SH-SY5Y (cell line): ENCODE data around the gene SPTBN5.

ENCODE experiments used
- GATA2 ChIP-seq: IDR thresholded peaks from 2 replicates; pipeline ENCODE4 v1.6.1; 2011; ENCODE audit warnings: mild to moderate bottlenecking, low read depth, low read length
- GATA3 ChIP-seq: IDR thresholded peaks from 2 replicates; pipeline ENCODE4 v1.6.1; 2011; ENCODE audit warnings: low read depth, mild to moderate bottlenecking, low read length, moderate library complexity

SPTBN5 gene

GRCh38 chr15:41861736-41862356 is 32.0 kb downstream of the SPTBN5 start:
- TF ChIP-seq GATA3, result no peak
- no peak for TF ChIP-seq GATA2

GRCh38 chr15:41860049-41860828 is 33.6 kb downstream of the SPTBN5 start:
- no peak for TF ChIP-seq GATA3
- TF ChIP-seq GATA2, result no peak

- TF ChIP-seq GATA3 (no peak), GATA2 (no peak)
Measured at GRCh38 chr15:41858756-41859155, 35.1 kb downstream of the SPTBN5 start.

GRCh38 chr15:41857316-41857715 is 36.5 kb downstream of the SPTBN5 start:
- no peak for TF ChIP-seq GATA2
- TF ChIP-seq GATA3, result no peak

GRCh38 chr15:41856716-41857115 is 37.1 kb downstream of the SPTBN5 start:
- TF ChIP-seq GATA3, result no peak
- no peak for TF ChIP-seq GATA2

GRCh38 chr15:41856262-41856661 is 37.6 kb downstream of the SPTBN5 start:
- no peak for TF ChIP-seq GATA3
- TF ChIP-seq GATA2, result no peak

GRCh38 chr15:41855261-41855961 is 38.4 kb downstream of the SPTBN5 start:
- TF ChIP-seq GATA2, result no peak
- no peak for TF ChIP-seq GATA3

GRCh38 chr15:41854443-41854842 is 39.4 kb downstream of the SPTBN5 start:
- TF ChIP-seq GATA2 (no peak), GATA3 (no peak)

- TF ChIP-seq GATA3, result no peak
- no peak for TF ChIP-seq GATA2
Measured at GRCh38 chr15:41853831-41854230, 40.0 kb downstream of the SPTBN5 start.

GRCh38 chr15:41852736-41853590 is 40.9 kb downstream of the SPTBN5 start:
- no peak for TF ChIP-seq GATA3
- no peak for TF ChIP-seq GATA2

- TF ChIP-seq GATA2 (no peak), GATA3 (no peak)
Measured at GRCh38 chr15:41851755-41852370, 42.0 kb downstream of the SPTBN5 start.

GRCh38 chr15:41851167-41851523 is 42.7 kb downstream of the SPTBN5 start:
- TF ChIP-seq GATA2 (no peak), GATA3 (no peak)

GRCh38 chr15:41850482-41851166 is 43.2 kb downstream of the SPTBN5 start:
- TF ChIP-seq GATA3 (no peak), GATA2 (no peak)
